Measurements from ENCODE around the gene MAGI1.

Gene MAGI1

DNA sequence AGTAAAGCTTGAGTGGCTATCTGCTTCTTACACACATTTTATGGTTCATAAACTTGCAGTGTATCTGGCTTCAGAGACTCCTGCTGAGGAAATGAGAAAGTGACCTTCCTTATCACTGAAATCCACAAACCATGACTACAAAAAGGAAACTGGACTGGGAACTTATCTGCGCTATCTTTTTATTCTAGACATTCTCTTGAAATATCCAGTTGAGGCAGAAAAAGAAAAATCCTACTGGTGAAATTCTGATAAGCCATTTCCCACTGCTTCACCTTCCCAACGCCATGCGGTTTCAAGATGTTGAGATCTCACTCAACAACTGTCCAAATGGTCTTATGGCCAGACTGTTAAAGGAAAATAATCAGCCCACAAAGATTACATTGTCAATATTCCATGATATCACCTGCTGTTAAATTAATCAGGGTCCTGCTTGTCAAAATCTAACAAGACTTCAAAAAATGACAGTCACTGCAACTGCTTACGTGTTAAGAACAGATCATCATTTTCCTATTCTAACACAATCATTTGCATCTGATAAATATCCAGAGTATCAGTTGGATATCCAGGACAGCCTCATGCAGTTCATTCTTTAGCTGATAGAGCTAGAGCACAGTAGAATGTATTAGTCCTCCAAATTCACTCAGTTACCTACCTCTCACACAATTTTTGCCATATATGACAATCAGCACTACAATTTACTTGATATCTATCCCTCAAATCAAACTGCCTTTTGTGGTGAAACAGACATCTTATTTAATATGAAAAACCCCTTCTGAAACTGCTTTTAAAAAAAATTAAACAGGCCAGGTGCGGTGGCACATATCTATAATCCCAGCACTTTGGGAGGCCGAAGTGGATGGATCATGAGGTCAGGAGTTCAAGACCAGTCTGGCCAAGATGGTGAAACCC, 538.1 kb downstream of the MAGI1 start:
- no peak for DNase-seq

DNA sequence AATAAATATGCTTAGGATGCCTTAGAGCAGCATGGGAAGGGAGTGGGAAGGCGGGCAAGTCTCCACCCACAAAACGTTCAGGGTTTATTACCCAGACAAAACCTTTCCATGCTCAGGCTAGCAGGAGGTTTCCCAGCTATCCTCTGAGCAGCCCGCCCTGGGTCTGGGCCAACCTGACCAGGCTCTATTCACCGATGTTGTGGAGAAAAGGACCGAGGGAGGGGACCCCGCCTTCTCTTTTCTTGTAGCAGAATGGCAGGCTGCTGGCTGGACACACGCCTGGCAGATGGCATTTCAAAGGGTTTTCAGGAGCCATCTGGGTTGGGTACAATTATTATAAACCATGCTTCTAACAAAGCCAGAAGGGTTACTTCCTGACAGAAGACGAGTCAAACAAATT, 540.9 kb downstream of the MAGI1 start:
- no peak for DNase-seq

DNA sequence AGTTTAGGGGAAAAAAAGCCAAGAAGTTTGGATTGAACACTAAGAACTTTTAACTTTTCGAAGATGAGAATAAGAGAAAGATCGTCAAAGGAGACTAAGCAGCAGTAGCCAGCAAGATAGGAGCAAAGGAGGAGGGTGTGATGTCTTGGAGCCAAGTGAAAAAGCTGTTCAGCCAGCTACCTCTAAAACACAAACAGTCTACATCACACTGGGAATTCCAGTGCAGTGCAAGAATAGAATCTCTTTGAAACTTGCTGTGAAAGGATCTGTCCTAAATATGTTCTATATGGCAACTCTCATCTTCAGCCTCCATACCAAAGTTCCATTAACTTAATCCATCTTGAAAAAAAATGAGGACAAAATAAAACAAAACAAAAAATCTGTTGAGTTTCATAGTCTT, 541.5 kb downstream of the MAGI1 start:
- DNase-seq, result no peak

DNA sequence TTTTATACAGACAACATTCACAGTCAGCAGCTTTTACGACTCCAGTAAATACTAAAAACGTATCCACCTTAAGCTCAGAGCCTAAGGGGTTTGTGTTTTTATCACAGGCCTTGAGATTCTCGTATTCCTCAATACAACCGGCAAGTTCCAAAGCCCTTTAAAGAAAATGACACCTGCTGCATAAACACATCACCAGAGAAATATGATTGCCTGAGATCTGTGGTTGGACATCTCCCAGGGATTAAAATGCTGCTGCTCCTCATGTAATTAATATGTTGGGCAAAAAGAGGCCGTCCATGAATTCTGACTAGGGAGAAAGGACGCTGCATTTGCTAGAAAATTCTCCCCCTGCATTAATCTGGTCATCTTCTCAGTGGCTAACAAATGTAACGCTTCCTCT, 544.8 kb downstream of the MAGI1 start:
- DNase-seq, result no peak

DNA sequence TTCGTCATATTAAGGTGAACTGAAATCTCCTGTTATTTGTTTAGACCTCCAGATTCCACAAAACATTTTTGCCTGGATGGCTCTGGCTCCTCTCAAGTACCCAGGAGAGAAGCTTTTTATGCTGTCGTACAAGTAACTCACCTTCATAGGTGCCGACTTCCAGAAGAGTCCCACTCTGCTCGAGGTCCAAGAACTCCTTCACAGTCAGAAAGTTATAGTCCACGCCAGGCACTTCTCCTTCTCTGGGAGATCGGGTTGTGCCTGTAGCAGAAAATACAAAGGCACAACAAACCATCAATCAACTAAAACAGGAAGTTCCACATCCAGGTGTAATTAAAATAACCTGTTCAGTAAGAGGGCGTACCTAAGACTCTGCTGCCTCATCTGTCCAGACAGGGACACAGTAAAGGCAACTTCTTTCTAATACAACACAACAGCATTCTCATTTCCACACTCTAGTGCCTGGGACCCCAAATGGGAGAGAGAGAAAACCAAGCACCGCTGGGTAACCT, 545.3 kb downstream of the MAGI1 start:
- no peak for DNase-seq

DNA sequence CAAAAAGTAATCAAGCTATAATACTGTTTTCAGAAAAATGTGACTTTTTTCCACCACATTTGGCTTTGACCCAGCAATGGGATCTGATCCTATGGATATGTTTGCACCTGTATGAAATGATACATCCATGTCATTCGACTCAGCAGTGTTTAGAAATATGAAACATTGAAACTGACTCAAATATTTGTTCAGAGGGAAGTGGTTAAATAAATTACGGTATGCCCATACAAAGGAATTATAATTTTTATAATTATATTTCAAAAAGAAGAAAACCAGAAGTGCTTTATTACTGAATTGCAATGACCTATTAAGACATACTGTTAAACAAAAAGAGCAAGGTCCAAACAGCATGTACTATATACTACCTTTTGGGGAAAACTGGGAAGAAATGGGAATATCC, 546.5 kb downstream of the MAGI1 start:
- no peak for DNase-seq

DNA sequence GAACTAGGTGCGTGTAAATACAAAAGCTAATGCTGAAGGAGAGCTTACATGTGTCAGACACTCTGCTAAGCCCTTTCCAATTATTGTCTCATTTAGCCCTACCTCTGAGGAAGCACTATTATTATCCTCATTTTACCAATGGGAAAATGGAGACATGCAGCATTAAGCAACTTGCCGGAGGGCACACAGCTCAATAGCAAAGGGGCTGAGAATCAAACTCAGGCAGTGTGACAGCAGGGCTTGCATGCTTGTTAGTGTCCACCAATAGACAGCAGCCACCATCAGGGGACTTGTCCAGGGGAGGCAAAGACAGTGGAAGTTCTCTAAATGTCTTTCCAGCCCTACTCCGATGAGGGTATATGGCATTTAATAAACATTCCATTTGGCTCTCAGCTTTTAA, 548.6 kb downstream of the MAGI1 start:
- DNase-seq, result no peak

DNA sequence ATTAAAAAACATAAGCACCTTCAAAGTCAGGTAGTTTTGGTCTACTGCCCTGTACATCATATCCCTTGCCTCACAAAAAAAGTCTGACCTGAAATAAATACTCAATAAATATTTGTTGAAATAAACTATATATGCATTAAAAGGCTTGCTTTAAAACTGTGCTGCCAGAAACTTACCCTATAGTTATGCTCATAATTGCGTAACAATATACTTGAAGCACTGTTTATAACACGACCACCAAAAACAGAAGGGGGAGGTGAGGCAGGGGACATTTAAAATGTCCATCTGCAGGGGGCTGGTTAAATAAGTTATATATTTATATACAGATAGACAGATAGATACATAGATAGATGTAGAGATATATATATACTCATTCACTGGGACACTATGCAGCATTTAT, 549.5 kb downstream of the MAGI1 start:
- no peak for DNase-seq

DNA sequence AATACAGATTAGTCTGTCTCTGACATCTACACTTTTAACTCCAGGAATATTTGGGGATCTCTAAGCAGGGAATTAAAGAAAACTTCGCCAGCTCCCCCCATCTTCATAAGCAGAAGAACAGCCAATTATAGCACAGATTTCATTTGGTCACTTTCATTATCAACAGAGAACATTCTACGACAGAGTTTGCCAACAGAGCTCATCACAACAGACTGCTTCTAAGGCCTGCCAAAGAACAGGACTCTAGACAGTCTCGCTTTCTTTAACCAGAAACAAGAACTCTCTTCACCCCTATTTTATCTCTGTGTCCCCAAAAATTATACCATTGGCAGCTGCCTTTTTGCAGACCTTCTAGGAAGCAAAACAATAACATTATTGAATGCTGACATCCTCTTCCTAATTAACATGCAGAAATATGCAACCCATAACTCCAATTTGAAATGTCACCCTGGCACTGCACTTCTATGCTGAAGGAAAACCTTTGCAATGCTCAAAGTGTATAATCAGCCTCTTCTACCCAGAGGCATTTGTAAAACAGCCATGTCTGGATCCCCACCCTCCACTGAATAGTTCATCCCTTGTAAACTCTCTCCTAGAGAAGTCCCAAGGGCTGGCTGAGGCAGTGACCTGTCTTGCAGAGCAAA, 552.8 kb downstream of the MAGI1 start:
- DNase-seq, result no peak

DNA sequence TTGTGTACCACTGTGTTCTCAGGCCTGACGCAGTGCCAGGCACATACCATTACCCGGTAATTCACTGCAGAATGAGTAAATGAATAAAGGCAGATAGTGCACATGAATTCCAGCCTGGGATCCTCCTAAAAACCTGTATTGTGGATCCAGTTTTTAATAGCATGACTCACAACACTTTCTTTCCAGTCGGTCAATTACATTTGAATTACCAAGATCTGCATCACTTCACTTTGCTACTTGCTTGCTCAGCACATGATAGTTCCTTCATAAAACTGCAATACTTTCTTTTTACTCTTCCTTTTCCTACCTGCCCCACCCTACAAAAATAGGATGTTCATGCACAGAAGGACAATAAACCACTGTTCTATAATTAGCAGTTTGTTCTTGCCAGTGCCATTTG, 553.8 kb downstream of the MAGI1 start:
- DNase-seq, result no peak

DNA sequence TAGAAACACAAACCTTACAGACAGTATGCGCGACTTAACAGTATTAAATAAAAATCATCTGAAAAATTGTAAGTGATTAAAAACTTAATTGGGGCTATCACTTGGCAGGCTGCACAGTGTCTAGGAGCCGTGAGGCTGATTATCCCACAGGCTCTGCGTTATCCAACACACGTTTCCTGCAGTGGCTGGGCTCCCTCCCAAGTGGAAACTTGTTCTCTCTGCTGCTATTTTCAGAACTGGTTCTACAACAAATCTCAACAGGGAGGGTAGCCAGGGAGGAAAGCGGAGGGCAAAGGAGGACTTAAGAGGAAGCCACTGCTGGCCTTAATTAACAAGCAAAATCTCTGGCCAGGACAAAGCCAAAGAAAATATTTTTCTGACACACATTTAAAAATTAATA, 555.2 kb downstream of the MAGI1 start:
- DNase-seq, result no peak

DNA sequence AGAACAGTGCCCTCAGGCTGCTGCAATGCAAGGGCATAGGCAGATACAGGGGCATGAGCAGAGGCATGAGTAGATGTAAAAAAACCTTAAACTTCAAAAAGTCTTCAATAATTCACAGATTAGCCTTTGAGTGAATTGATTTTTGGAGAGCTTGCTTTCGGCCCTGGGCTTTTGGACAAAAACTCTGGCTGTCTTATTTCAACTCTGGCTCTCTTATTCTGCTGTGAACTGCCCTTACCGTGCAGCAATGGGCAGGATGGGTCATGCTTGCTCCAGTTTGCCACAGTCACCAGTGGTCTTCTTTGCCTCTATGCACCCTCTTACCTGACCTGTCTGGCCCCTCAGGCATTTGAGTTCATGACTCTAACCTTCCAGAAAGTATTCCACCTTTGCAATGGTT, 555.7 kb downstream of the MAGI1 start:
- no peak for DNase-seq

DNA sequence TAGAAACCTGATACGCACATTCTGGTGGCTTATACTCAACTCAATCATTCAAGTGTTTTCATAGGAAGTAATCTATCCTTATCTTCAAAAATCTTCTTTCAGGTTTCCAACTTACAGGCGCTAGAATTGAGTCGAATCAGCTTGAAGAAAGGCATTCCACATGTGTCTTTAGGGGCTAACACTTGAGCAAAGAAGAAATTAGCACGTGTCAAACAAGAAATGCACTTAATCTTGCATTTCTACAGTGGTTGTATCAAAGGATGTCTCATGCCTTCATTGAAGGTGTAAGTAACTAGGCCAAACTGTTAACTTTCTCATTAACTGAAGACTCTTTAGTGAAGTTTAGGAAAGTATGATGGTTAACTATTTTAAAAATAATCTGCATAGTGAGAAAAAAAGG, 557.6 kb downstream of the MAGI1 start:
- no peak for DNase-seq

DNA sequence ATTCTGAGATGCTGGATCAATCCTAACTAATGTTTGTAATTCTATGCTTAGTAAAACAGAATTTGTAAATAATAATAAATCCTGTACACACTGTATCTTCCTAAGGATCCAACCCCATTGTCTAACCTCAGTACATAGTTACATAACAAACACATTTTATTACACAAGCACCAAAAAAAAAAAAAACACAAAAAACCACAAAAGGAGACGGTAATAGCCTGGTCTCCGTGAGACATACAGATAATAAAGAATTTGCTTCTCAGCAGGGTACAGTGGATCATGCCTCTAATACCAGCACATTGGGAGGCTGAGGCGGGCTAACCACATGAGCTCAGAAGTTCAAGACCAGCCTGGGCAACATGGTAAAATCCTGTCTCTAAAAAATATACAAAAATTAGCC, 558.7 kb downstream of the MAGI1 start:
- no peak for DNase-seq

DNA sequence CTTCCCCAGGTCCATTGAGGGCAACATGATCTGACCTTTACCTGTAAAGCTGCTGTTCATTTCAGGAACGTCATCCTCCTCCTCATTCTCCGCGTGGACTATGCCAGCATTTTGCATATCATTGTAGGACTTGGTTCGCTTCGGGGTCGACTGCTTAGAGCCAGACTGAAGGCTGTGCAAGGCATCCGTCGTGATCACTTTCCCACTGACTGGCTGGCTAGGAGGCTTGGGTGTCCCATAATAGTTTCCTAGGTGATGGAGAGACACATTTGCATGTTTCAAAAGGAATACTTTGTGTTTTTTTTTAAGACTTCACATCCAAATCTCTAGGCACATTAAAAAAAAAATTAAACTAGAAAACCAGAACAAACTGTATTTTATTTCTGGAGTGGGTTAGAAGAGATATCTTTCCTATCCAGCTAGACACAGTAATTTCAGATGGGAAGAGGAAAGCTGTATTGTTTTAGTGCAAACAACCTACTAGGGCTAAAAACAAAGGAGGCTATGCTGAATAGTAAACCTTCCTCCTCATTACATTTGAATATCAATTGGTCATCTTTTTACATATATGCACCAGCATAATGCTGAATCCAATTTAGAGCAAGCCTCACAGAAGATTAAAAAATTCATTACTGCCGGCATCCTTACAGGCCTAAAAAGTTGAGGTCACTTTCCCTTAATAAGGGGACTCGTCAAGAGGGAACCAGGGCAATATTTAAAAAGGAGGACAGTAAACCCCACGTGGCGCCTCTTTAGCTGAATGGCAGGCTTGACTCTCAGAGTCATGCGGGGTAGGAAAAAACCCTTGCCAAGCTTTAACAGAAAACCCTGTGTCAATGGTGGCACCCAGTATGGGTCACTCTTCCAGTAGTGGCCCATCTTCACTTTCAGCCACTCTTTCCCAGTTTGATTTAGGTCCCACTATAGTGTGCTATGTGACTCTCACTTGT, 559.9 kb downstream of the MAGI1 start:
- no peak for DNase-seq

DNA sequence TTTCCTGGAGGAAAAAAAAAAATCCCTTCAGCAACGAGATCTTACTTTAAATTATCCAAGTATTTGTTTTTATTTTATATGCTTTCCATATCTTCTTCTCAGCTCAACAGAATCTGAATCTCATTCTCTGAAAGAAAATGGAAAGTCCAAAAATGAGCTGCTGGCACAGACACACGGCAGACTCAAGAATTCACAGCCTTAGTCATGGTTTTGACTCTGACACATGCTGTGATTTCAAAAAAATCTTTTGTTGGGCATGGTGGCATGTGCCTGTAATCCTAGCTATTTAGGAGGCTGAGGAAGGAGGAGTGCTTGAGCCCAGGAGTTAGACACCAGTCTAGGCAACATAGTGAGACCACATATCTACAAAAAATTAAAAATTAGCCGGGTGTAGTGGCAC, 565.0 kb downstream of the MAGI1 start:
- DNase-seq, result no peak

DNA sequence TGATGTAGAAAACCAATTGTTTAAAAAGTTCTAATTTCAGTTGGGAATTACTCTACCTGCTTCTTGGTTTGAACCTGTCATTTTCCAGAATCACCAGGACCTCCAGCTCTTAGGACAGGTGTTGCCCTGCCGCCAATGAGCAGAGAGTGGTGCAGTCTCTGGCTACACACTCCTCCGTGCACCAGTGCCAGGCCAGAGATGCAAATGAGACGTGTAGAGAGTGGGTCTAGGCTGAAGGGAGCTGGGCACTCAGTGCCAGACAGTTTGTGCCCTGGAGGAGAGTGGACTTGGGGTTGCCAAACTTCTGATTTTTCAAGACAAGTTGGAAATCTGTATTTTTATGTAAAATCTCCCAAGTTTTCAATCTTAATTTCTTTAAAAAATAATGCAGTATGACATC, 566.2 kb downstream of the MAGI1 start:
- no peak for DNase-seq

DNA sequence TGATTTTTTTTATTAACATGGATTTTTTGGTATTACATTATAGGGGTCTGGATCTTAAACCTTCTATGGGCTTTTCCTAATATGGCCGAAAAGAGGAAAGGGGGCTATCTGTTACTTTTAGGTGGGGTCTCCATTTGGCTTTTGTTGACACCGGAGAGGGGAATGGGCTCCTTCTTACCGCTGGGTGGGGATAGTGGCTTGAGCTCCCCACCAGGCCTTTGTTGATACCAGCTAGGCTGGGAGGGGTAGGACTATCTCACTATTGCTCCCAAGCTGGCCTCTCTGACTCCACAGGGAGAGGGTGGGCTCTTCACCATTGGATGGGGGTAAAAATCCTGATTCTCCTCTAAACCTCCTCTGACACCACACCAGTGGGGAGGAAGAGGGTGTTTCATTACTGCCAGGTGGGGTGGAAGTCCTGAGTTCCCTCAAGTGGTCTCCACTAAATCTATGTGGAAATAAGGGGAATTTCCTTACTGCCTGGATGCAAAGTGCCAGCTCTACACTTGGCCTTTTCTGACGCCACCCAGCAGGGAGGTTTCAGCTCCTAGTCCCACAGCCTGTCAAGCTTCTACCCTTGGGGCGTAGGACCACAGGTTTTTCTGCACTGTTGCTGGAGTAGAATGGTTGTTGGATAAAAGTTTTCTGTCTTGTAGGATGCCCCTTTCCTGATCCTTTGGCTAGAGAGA, 572.3 kb downstream of the MAGI1 start:
- no peak for DNase-seq

DNA sequence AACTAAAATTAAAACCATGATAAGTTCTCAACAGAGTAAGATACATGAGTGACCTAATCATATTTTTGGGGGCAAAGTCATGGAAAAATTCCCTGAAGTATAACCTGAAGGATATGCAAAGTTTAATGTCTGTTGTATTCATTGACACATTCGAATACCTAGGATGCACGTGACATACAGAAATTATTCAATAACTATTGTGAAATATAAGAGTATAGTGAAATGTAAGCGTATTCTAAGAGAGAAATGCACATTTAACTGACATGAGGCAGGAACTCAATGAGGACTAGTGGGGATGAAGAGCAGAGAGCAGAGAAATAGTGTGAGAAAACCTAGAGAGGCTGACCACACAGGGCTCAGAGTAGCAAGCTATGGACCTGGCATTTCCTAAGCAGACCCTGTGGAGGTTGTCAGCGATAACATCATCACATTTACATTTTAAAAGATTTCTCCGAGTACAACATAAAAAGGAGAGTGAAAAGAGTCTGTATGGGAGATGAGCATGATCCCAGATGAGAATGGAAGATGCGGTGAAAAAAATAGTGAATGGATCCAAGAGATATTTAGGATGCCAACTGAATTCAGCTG, 588.8 kb downstream of the MAGI1 start:
- DNase-seq, result no peak

DNA sequence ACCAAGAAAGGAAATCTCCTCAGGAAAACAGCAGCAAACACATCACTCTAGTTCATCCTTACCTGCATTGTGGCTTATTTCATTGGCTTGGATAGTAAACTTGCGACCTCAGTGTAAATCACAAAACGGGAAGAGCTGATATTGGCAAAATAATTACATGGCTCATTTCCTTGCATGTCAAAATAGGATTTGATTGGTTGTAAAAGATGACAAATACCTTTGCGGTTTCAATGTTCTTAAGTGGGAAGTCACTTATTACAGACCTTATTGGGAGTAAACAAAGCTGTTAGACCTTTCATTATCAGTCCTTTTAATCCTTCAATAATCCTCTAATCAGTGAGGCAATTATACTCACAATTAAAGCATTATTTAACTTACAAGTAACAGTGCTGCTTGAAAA, 590.6 kb downstream of the MAGI1 start:
- DNase-seq, result no peak

DNA sequence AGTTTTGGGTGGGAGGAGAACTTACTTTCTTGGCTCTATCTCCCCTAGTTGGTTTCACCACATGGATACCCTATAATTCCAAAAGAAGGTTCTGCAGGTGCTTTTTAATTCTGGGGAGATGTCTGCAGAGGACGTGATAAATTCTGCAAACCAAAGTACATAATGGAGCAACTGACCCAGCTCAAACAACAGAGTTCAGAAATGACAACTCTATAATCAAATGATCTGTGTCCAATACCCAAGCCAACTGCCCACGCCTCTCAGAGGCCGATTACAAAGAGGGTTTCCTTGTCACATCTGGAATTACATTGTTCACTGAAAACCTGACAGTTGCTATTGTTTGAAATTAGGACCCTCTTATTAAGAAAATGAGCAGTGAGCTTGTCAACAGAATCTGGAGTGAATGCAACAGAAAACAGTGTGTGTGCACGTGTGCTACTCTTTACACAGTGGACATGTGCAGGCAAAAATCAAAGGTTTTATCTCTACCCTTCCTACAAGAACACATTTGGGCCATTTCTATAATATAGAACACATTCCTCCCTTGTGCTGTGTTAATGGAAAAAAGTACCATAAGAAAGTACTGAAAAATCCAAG, 593.0 kb downstream of the MAGI1 start:
- DNase-seq, result no peak

DNA sequence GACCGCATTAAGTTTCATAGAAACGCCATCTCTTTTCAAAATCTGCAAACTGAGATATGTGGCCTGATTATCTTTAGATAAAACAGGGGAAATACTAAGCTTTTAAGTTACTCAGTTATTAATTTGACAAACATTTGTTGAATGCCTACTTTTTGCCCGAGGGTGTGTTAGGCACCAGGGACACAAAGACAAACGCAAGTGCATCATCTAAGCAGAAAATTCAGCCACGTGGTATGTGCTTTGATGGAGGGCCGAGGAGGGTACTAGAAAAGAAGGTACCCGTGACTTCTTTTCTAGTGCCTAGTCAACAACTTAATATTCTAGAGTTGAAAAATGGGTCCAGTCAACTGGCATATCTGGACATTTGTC, 594.3 kb downstream of the MAGI1 start:
- no peak for DNase-seq
